Measurements from ENCODE around the gene TCN2. TPM values are rescaled to one million over a fixed set of nuclear protein-coding genes. Genes with fewer than 3 reads are reported as not detected.
A peak's percentile ranks its signal among the peaks of the same experiment; 100 is the strongest.

Gene TCN2
- total and polyA plus RNA-seq, 4 experiments from 2014 or later, result 0.93 to 2.3 (median 1.2) TPM

DNA sequence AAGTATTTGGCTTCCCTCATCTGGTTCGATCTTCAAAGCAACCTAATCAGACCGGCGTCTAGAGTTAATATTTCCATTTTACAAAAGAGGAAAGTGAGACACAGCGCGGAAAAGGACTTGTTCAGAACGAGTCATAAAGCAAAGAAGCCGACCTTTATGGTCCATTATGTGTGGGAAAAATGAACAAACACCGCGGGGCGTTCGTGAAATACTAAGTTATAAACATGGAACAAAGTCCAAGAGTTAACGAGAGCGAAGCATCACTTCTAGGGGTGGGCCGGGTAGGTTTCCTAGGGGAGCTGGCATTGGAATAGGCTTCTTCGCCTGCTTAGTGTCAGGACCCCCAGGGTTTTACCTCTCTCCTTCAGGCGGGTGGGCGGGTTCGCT, 60.1 kb downstream of the TCN2 start:
- POLR2A ChIA-PET (ENCODE audit: partially characterized antibody), result interaction anchor here (0.9 to 3.2 kb wide), 5 partner anchors 13 to 74 kb away, joined by 3 to 24 read pairs (median 3); partner anchors contain the start of gene SLC35E4
- Histone ChIP-seq H3K4me3 (ENCODE audit: low read length in 2 of 2) (peak overlapping the region; percentile 79 to 84), H3K27ac (ENCODE audit: low read depth, low read length) (peak overlapping the region; percentile 61), H3K4me1 (ENCODE audit: insufficient read depth, low read length) (peaks cover 13% of the 10 kb centered on the region), H3K27me3 (ENCODE audit: insufficient read depth, low read length) (no peaks in the 10 kb centered on the region), H3K36me3 (ENCODE audit: insufficient read depth, low read length) (peaks cover 11% of the 10 kb centered on the region), H3K9me3 (ENCODE audit: control insufficient read depth in 1 of 2, low read length in 2 of 2) (no peaks in the 10 kb centered on the region)
- Mint-ChIP-seq H3K9me3 (peaks cover 0 to 3% (median 0%) of the 10 kb centered on the region in 8 donors), H3K4me3 (peak overlapping the region; percentile 90 to 99 (median 96)), H3K36me3 (peaks cover 24 to 28% of the 10 kb centered on the region in 2 donors), H3K27me3 (no peaks in the 10 kb centered on the region), H3K4me1 (peaks cover 16 to 28% (median 22%) of the 10 kb centered on the region in 4 donors), H3K27ac (peak overlapping the region; percentile 80 to 99 (median 94))
- peak in 4 of 5 donors; percentile 10 to 20 (median 12) for DNase-seq
- intact Hi-C loops (cut with micrococcal nuclease), result loop anchor here (1.0 kb wide), 4 partner anchors 18 to 88 kb away; partner anchors contain the start of genes PES1 and SLC35E4
- CTCF ChIA-PET (ENCODE audit: partially characterized antibody), result interaction anchor here (3.4 kb wide), 1 partner anchor 32 kb away, joined by 19 read pairs; the partner anchor contains the start of gene SLC35E4

GRCh38 chr22:30667494-30668385, 60.8 kb downstream of the TCN2 start, which contains the start of gene DUSP18:
Gene DUSP18, minus strand, starts transcription at chr22:30667875. Its CDS starts 3,872 bp downstream, at chr22:30664003.
- ChIA-PET CTCF (ENCODE audit: partially characterized antibody) (interaction anchor here (3.4 kb wide), 1 partner anchor 33 kb away, joined by 19 read pairs; the partner anchor contains the start of gene SLC35E4), POLR2A (ENCODE audit: partially characterized antibody) (interaction anchor here (0.6 to 3.2 kb wide), 9 partner anchors 14 to 623 kb away, joined by 3 to 24 read pairs (median 3); partner anchors contain the start of genes OSBP2, PES1 and SLC35E4)
- H3K4me3 Mint-ChIP-seq, result peak within 1 kb of the TSS; percentile 90 to 99 (median 96)
- Histone ChIP-seq H3K27me3 (ENCODE audit: insufficient read depth, low read length) (no peaks in the 10 kb centered on the region), H3K9me3 (ENCODE audit: control insufficient read depth in 1 of 2, low read length in 2 of 2) (no peaks in the 10 kb centered on the region), H3K27ac (ENCODE audit: low read depth, low read length) (peak within 1 kb of the TSS; percentile 61), H3K4me3 (ENCODE audit: low read length in 2 of 2) (peak within 1 kb of the TSS; percentile 79 to 84), H3K4me1 (ENCODE audit: insufficient read depth, low read length) (peaks cover 13% of the 10 kb centered on the region), H3K36me3 (ENCODE audit: insufficient read depth, low read length) (peaks cover 8% of the 10 kb centered on the region)
- peaks cover 18 to 22% of the 10 kb centered on the region in 2 donors for H3K36me3 Mint-ChIP-seq
- peaks cover 16 to 28% (median 21%) of the 10 kb centered on the region in 4 donors for H3K4me1 Mint-ChIP-seq
- DNase-seq, result peak; percentile 89 to 95 (median 92)
- peaks cover 0 to 3% (median 0%) of the 10 kb centered on the region in 8 donors for H3K9me3 Mint-ChIP-seq
- H3K27me3 Mint-ChIP-seq, result no peaks in the 10 kb centered on the region
- peak within 1 kb of the TSS; percentile 80 to 99 (median 94) for H3K27ac Mint-ChIP-seq
- intact Hi-C loops (cut with micrococcal nuclease), result loop anchor here (1.0 kb wide), 4 partner anchors 18 to 88 kb away; partner anchors contain the start of genes PES1 and SLC35E4

DNA sequence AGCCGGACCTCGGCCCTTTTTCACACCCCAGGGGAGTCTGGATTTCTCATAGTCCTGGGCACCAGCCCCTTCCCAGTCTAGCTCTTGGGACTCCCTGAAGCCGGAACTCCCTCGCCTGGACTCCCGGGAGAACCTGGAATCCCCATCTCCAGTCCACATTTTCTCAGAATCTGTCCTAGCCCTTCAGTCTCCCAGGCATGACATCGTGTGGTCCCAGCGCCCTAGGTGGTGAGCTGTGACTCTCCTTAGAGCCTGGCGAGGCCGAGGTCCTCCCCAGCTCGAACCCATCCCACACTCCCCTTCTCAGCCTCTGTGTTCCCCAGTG, 61.4 kb downstream of the TCN2 start:
- H3K27ac Mint-ChIP-seq, result peak overlapping the region in 6 of 7 donors; percentile 71 to 96 (median 92)
- ChIA-PET POLR2A (ENCODE audit: partially characterized antibody) (interaction anchor here (0.9 to 3.2 kb wide), 5 partner anchors 15 to 622 kb away, joined by 3 to 24 read pairs (median 3); partner anchors contain the start of genes OSBP2, PES1 and SLC35E4), CTCF (ENCODE audit: partially characterized antibody) (interaction anchor here (1.4 to 3.4 kb wide), 2 partner anchors 18 to 33 kb away, joined by 3 to 19 read pairs; partner anchors contain the start of gene SLC35E4)
- H3K9me3 ChIP-seq (ENCODE audit: control insufficient read depth in 1 of 2, low read length in 2 of 2), result no peaks in the 10 kb centered on the region
- H3K36me3 Mint-ChIP-seq, result peaks cover 12 to 16% of the 10 kb centered on the region in 2 donors
- peak overlapping the region in 1 of 2 donors; percentile 79 for H3K4me3 ChIP-seq (ENCODE audit: low read length in 2 of 2)
- H3K27me3 Mint-ChIP-seq, result no peaks in the 10 kb centered on the region
- H3K4me1 Mint-ChIP-seq, result peaks cover 16 to 28% (median 19%) of the 10 kb centered on the region in 4 donors
- peaks cover 2% of the 10 kb centered on the region for H3K36me3 ChIP-seq (ENCODE audit: insufficient read depth, low read length)
- H3K9me3 Mint-ChIP-seq, result peaks cover 0 to 3% (median 0%) of the 10 kb centered on the region in 8 donors
- H3K4me3 Mint-ChIP-seq, result peak overlapping the region; percentile 90 to 99 (median 96)
- intact Hi-C loops (cut with micrococcal nuclease), result no loop called here
- H3K27ac ChIP-seq (ENCODE audit: low read depth, low read length), result peak overlapping the region; percentile 61
- peaks cover 13% of the 10 kb centered on the region for H3K4me1 ChIP-seq (ENCODE audit: insufficient read depth, low read length)
- no peaks in the 10 kb centered on the region for H3K27me3 ChIP-seq (ENCODE audit: insufficient read depth, low read length)
- DNase-seq, result no peak

DNA sequence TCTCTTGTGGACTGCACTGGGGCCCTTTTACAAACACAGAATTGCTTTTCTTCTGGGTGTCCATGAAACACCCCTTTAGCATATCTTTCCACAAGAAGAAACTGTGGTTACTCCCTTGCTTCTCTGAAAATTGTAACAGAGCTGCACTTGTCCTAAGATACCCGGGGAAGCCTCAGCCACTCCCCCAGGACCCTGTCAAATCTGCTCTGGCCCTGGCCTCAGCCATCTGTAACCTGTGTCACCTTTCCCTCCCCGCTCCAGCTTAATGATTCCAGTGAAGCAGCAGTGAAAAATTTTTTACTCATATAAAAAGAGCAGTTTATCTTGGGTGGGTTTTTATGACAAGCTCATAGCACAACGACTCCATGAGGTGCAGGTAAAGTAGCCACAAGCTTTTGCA, 64.1 kb downstream of the TCN2 start:
- POLR2A ChIA-PET (ENCODE audit: partially characterized antibody), result interaction anchor here (1.0 kb wide), 1 partner anchor 36 kb away, joined by 3 read pairs; no protein-coding TSS in a partner anchor
- peaks cover 0 to 5% of the 10 kb centered on the region in 2 donors for H3K36me3 Mint-ChIP-seq
- H3K36me3 ChIP-seq (ENCODE audit: insufficient read depth, low read length), result no peaks in the 10 kb centered on the region
- peaks cover under 1 to 3% of the 10 kb centered on the region in 2 donors for H3K27me3 Mint-ChIP-seq
- no peak overlapping the region for H3K4me3 Mint-ChIP-seq
- CTCF ChIA-PET (ENCODE audit: partially characterized antibody), result interaction anchor here (5.1 kb wide), 1 partner anchor 36 kb away, joined by 22 read pairs; the partner anchor contains the start of gene SLC35E4
- H3K4me3 ChIP-seq (ENCODE audit: low read length in 2 of 2), result no peak overlapping the region
- intact Hi-C loops (cut with micrococcal nuclease), result no loop called here
- no peak for DNase-seq
- H3K4me1 Mint-ChIP-seq, result peaks cover 9 to 18% (median 14%) of the 10 kb centered on the region in 4 donors
- no peaks in the 10 kb centered on the region for H3K9me3 ChIP-seq (ENCODE audit: control insufficient read depth in 1 of 2, low read length in 2 of 2)
- peak overlapping the region in 1 of 7 donors; percentile 36 for H3K27ac Mint-ChIP-seq
- H3K4me1 ChIP-seq (ENCODE audit: insufficient read depth, low read length), result peaks cover 13% of the 10 kb centered on the region
- no peaks in the 10 kb centered on the region for H3K27me3 ChIP-seq (ENCODE audit: insufficient read depth, low read length)
- H3K27ac ChIP-seq (ENCODE audit: low read depth, low read length), result no peak overlapping the region
- peaks cover 0 to 3% (median 0%) of the 10 kb centered on the region in 8 donors for H3K9me3 Mint-ChIP-seq

DNA sequence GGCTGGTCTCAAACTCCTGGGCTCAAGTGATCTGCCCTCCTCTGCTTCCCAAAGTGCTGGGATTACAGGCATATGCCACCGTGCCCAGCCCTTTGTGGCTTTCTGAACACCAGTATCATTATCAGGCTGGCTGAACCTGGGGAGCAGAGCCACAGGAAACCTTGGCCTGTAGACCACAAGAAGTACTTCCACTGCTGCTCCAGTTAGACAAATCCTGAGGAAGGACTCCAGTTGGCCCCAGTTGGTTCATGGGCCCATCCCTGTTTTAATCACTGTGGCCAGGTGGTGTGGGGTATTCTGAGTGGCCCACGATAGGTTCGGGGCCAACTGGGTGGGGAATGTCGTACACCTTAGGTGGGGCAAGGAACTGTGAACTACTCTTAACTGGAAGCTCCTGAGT, 66.2 kb downstream of the TCN2 start:
- Histone ChIP-seq H3K4me3 (ENCODE audit: low read length in 2 of 2) (no peak overlapping the region), H3K9me3 (ENCODE audit: control insufficient read depth in 1 of 2, low read length in 2 of 2) (no peaks in the 10 kb centered on the region), H3K27me3 (ENCODE audit: insufficient read depth, low read length) (no peaks in the 10 kb centered on the region), H3K27ac (ENCODE audit: low read depth, low read length) (no peak overlapping the region), H3K4me1 (ENCODE audit: insufficient read depth, low read length) (peaks cover 5% of the 10 kb centered on the region), H3K36me3 (ENCODE audit: insufficient read depth, low read length) (no peaks in the 10 kb centered on the region)
- Mint-ChIP-seq H3K27me3 (peaks cover 8% of the 10 kb centered on the region in 2 donors), H3K4me3 (no peak overlapping the region), H3K4me1 (peaks cover 4 to 6% (median 4%) of the 10 kb centered on the region in 4 donors), H3K27ac (no peak overlapping the region), H3K9me3 (peaks cover 0 to 3% (median 0%) of the 10 kb centered on the region in 8 donors), H3K36me3 (peaks cover 0 to 1% of the 10 kb centered on the region in 2 donors)
- ChIA-PET POLR2A (ENCODE audit: partially characterized antibody) (interaction anchor here (0.6 kb wide), 1 partner anchor 18 kb away, joined by 3 read pairs; no protein-coding TSS in a partner anchor), CTCF (ENCODE audit: partially characterized antibody) (interaction anchor here (5.1 kb wide), 1 partner anchor 38 kb away, joined by 22 read pairs; the partner anchor contains the start of gene SLC35E4)
- intact Hi-C loops (cut with micrococcal nuclease), result no loop called here
- DNase-seq, result no peak

- Mint-ChIP-seq H3K4me1 (peaks cover 0 to 2% (median 0%) of the 10 kb centered on the region in 4 donors), H3K27me3 (peaks cover 8% of the 10 kb centered on the region in 2 donors), H3K27ac (peak overlapping the region in 1 of 7 donors; percentile 26), H3K9me3 (no peaks in the 10 kb centered on the region), H3K36me3 (no peaks in the 10 kb centered on the region), H3K4me3 (no peak overlapping the region)
- no peaks in the 10 kb centered on the region for H3K27me3 ChIP-seq (ENCODE audit: insufficient read depth, low read length)
- CTCF ChIA-PET (ENCODE audit: partially characterized antibody), result interaction anchor here (0.6 to 5.1 kb wide), 2 partner anchors 40 to 89 kb away, joined by 4 to 22 read pairs; partner anchors contain the start of gene SLC35E4
- DNase-seq, result no peak
- no peaks in the 10 kb centered on the region for H3K4me1 ChIP-seq (ENCODE audit: insufficient read depth, low read length)
- H3K36me3 ChIP-seq (ENCODE audit: insufficient read depth, low read length), result no peaks in the 10 kb centered on the region
- POLR2A ChIA-PET (ENCODE audit: partially characterized antibody), result no interaction called here
- H3K27ac ChIP-seq (ENCODE audit: low read depth, low read length), result no peak overlapping the region
- no peaks in the 10 kb centered on the region for H3K9me3 ChIP-seq (ENCODE audit: control insufficient read depth in 1 of 2, low read length in 2 of 2)
- intact Hi-C loops (cut with micrococcal nuclease), result no loop called here
- no peak overlapping the region for H3K4me3 ChIP-seq (ENCODE audit: low read length in 2 of 2)
Measured at GRCh38 chr22:30674482-30674881, 67.5 kb downstream of the TCN2 start.
